Measurements from ENCODE around the gene HEBP1.

- TF ChIP-seq, protein P1, sequence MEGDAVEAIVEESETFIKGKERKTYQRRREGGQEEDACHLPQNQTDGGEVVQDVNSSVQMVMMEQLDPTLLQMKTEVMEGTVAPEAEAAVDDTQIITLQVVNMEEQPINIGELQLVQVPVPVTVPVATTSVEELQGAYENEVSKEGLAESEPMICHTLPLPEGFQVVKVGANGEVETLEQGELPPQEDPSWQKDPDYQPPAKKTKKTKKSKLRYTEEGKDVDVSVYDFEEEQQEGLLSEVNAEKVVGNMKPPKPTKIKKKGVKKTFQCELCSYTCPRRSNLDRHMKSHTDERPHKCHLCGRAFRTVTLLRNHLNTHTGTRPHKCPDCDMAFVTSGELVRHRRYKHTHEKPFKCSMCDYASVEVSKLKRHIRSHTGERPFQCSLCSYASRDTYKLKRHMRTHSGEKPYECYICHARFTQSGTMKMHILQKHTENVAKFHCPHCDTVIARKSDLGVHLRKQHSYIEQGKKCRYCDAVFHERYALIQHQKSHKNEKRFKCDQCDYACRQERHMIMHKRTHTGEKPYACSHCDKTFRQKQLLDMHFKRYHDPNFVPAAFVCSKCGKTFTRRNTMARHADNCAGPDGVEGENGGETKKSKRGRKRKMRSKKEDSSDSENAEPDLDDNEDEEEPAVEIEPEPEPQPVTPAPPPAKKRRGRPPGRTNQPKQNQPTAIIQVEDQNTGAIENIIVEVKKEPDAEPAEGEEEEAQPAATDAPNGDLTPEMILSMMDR (IDR thresholded peaks at IDR 0.05; ENCODE audit: insufficient read depth, low read depth, low read length), result no peak
- no peak for TF ChIP-seq EZH2 (IDR thresholded peaks at IDR 0.05; ENCODE audit: insufficient read depth, low read length)
These were observed 2.4 kb upstream of the HEBP1 start for GRCh38 chr12:13002301-13003097.

Measured in astrocyte (in vitro differentiated cells and primary cell).